GM19193 (cell line): ENCODE data around the gene SNCG.

Source experiments
- POLR2A ChIP-seq: IDR thresholded peaks from 4 replicates; pipeline ENCODE4 v1.6.1; 2011; ENCODE audit not compliant: insufficient read depth, insufficient read length; ENCODE audit errors: extremely low read depth

SNCG gene

DNA sequence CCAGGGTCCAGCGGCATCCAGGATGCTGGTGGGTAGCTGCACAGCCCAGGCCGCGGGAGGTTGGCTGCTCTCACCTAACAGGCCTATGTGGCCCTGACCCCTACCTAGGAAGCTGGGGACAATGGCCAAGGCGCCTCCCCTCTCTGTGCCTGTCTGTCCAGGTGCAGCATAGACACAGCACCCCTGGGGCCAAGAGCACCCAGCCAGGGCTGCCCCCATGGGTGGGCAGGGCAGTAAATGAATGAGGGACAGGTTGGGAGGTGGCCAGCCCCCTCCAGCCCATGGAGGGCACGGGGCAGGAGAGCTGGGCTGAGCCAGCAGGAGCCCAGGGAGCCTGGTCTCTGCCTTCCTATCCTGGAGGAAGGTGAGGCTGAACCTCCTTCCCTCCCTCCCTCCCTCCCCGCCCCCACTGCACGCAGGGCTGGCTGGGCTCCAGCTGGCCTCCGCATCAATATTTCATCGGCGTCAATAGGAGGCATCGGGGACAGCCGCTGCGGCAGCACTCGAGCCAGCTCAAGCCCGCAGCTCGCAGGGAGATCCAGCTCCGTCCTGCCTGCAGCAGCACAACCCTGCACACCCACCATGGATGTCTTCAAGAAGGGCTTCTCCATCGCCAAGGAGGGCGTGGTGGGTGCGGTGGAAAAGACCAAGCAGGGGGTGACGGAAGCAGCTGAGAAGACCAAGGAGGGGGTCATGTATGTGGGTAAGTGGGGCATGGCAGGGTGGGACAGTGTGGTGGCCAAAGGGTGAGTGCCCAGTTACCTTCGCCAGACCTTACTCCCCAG is at the start of gene SNCG:
TSS of gene SNCG (plus strand) at position 484 of the 785 bp plus-strand sequence. CDS start at position 583, 99 bp downstream.
- TF ChIP-seq POLR2A = no peak

DNA sequence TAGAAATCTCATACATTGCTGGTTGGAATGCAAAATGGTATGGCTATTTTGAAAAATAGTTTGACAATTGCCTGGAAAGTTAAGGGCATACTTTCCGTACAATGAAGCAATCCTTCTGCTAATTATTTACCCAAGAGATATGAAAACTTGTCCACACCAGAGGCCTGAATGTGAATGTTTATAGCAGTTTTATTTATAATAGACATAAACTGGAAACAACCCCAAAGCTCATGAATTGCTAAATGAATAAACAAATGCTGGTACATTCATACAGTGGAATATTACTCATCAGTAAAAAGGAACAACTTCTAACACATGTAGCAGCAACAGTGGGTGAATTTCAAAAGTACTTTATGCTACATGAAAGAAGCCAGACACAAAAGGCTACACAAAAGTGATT is 43.7 kb upstream of the SNCG start:
- TF ChIP-seq POLR2A = no peak

DNA sequence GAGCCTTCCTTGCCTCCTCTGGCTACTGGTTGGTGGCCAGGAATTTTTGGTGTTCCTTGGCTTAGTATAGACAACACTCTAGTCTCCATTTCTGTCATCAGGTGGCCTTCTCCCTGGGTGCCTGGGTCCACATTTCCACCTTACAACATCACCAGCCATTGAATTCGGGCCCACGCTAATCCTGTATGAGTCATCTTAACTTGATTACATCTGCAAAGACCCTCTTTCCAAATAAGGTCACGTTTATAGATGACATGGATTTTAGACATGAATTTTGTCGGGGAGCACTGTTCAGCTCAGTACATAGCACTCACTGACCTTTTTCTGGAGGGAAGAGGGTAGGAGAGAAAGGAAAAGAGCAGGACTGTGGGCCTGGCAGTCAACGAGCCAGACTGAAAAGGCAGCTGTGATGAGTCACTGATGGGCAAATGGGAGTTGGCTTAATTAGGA is 40.4 kb upstream of the SNCG start:
- no peak for TF ChIP-seq POLR2A

DNA sequence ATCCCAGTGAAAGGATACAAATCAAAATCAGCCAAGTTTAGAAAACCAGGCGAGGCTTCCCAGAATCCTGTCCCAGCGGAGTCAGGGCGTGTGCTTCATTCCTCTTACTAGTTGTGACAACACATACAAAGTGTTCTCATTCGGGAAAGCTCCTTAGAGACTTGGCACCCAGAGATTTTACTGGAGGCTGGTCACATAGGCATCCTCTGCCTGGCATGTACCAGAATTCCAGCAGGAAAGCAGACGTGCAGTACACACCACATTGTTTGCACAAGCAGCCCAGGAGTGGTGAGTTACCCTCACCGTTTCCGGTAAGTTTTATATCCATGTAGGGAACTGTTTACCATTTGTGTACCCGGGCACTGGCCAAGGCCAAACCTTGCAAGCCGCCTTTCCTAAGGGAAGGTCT is 35.8 kb upstream of the SNCG start:
- no peak for TF ChIP-seq POLR2A

DNA sequence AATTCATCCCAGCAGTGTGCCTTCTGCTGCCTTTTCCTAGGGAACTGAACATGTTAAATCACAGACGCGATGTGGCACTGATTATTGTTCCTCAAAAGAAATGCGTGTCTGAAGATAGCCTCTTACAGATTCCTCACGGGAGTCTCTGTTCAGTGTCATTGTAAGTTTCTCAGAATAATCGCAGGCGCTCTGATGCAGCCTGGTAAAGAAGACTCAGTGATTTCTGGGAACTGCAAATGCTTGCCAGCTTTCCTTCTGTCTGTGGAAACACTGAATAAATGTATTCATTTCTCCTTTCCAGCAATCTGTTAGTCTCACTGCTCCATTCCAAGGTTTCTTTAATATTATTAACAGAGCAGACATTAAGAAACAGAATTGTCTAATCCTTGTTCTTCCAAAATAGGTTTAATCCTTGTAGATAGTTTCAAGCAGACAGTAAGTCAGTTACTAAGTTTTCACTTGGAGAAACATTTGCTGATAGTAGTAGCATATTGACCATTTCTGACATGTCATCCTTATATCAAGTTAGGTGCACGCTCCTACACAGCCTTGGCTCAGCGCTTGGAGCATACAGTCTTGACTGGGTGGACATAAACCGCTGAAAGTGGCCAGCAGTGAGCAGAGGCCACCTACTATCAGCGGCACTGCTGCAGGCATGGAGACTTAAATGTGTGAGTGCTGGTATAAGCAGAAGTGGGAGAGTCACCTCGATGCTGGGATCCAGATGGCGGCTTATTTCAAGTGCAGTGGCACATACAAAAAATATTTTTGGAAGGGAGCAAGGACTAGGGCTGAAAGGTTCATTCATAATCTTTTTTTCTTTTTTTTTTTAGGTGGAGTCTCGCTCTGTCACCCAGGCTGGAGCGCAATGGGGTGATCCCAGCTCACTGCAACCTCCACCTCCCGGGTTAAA is 28.7 kb upstream of the SNCG start:
- no peak for TF ChIP-seq POLR2A

DNA sequence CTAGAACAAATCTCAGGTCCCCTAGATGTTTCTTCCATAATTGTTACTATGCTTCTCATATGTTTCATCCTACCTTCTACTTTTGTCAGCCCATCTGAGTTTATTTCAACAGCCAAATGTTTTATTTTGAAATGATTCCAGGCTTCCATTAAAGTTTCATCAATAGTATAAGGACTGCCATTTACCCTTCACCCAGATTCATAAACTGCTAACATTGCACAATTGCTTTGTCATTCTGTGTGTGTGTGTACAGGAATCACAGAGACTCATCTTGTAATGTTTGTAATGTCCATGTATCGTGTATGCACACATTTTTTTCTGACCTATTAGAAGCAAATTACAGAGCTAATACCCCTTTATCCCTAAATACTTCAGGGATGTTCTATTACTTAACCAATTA is 26.5 kb upstream of the SNCG start:
- TF ChIP-seq POLR2A = no peak

DNA sequence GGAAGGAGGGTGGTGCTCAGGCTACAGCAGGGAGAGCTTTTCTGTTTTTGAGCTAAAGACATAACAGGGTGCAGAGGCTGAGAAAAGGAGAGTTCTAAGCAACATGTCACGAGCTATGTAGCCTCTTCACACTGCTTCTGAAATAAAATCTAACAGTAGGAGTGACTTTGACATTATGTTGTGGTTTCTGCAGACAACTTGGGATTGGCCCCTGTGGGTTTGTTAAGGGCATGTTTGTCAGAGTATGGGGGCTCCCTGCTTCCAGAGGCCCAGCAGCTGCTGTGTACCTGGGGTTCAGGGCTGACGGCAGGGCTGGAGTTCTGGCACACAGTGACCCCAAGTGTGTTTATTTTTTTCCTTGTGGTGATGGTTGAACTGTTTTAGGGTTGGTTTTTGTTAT is 25.7 kb upstream of the SNCG start:
- no peak for TF ChIP-seq POLR2A

DNA sequence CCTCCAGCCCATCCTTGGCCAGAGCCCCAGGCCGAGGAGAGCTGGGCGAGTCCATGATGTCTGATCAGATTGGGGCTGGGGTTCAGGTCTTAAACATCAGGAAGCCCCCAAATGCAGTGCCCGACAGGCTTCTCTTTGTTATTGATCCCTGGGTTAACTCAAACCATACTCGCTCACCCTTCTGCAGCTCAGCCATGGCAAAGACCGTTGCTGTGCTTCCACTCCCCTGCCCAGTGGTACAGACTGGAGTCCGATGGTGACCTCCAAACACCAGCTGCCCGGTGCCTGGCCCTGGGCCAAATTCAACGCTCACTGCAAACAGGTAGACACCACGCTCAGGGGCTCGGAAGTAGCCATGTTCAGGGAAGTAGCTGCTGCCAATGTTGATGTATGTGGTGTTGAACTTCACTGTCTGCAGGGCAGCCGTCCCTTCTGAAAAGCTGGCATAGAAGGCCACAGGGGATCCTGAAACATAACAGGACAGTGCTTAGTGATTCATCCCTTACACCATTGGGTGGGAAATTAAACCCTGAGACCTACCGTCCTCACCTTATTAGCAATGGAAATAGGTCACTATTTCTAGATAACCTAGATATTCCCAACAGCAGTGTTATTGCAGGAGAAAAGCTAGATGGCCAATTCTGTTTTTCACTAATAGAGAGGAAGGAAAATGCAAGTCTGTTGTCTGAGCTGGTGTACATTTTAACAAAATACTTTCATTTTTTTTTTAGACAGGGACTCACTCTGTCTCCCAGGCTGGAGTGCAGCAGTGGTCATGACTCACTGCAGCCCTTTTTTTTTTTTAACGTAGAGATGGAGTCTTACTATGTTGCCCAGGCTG is 21.5 kb upstream of the SNCG start:
- no peak for TF ChIP-seq POLR2A

DNA sequence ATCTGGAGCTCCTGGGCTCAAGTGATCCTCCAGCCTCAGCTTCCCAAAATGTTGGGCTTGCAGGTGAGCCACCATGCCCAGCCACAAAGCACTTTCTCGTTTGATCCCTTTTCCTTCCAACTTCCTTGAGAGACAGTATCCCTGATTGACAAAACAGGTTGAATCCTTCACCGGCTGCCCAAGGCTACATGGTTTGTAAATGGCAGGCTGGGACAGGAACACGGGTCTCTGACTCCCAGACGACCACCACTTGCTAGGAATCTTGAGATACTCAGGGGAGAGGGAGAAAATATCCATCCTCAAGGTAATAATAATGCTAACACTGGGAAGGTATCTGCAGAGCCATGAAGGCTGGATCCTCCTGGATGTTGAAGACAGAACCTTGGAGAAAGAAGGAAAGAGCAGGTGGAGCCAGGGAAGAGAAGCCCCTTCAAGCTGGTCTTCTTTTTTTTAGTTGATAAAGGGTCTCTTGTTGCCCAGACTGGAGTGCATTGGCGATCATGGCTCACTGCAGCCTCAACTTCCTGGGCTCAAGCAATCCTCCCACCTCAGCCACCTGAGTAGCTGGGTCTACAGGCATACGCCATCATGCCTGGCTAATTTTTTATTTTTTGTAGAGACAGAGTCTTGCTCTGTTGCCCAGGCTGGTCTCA is 20.8 kb upstream of the SNCG start:
- TF ChIP-seq POLR2A = no peak

DNA sequence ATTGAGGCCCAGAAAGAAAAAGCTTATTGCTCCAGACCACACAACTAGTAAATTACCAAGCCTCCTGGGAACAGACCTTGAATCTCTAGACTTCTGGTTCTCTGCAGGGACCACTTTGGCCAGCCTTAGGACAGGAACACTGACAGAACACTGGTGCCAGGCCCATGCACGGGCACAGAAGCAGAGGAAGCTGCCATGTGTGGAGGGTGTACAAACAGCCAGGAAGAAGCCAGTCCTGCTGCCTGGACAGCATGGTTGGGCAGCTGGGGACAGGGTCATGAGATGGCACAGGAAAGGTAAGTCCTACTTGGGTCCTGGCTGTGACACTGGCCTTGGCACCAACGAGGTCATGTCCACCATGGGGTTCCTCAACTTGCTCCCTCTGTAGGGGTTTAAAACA is 20.1 kb upstream of the SNCG start:
- no peak for TF ChIP-seq POLR2A

DNA sequence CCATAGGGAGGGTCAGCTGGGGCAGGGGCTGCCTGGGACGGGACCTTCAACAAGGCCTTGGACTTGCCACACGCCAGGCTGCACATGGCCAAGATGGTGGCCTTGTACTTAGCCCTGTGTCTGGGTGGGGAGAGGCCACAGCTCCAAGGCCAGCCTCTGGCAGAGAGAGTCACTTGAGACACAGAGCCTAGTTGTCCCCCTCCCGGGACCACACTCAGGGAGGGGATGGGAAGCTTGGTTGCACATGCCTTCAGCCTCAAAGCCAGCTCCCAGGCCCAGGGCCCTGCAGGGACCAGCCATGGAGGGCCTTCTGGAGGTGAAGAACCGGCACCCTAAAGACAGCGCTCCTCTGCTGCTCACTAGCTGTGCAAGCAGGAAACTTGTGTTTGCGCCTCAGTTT is 17.7 kb upstream of the SNCG start:
- no peak for TF ChIP-seq POLR2A

DNA sequence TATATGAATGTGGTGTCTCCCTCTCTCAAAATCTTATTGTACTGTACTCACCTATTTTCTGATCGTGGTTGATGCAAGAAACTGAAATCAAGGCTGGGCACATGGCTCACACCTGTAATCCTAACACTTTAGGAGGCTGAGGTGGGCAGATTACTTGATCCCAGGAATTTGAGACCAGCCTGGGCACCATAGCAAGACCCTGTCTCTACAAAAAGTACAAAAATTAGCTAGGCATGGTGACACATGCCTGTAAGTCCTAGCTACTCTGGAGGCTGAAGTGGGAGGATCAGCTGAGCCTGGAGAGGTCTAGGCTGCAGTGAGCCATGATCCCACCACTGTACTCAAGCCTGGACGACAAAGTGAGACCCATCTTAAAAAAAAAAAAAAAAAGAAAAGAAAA is 17.0 kb upstream of the SNCG start:
- no peak for TF ChIP-seq POLR2A

DNA sequence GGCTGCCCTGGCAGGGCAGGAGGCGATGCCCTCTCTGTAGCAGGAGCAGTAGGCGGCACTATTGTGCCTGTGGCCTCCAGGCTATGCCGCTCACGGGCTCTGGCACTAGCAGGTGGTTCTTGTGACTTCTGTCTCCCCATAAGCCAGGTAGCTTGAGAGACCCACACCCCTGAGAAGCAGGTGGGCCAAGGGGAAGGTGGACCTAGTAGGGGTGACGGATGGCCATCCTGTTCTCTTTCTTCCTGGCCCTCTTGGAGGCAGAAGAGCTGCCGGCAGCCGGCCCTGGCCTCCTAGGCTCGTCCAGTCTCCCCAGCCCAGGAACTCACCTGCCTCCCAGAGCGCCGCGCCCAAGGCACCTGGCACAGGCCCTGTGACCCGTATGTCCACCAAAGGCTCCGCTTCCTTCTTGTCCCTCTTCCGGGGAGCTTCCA is 16.4 kb upstream of the SNCG start:
- no peak for TF ChIP-seq POLR2A

DNA sequence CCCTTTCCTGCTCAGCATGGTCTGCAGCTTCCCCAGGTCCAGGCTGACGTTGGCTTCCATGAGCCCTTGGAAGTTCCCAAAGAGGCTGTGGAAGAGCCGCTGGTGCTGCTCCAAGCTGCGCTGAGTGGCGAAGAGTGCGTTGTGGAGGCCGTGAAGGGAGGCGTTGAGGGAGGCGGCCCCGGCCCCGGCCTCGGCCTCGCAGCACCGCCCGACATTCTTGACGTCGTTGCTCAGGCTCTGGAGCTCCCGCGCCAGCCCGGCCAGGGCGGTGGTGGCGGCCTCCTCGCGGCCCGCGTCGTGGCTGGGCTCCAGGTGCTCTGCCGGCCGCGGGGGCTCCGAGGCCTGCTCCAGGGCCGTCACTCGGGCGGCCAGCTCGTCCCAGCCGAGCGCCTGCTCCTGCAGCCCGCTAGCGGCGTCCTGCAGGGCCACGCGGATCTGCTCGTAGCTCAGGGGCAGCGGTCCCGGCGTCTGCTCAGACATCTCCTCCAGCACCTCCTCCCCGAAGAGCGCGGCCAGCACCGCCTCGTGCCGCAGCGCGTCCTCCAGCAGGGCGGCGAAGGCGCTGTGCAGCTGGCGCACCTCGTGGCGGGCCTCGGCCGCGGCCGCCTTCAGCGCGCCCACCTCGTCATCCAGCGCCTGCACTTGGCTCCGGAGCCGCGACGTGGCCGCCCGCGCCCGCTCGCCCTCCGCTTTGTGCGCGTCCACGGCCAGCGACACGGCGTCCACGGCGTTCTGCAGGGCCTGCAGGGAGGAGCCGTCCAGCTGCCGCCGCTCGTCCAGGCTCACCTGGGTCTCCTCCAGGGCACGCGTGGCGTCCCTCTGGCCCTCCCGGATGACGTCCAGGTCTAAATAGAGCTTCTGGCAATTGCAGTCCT is 15.7 kb upstream of the SNCG start:
- TF ChIP-seq POLR2A = no peak

DNA sequence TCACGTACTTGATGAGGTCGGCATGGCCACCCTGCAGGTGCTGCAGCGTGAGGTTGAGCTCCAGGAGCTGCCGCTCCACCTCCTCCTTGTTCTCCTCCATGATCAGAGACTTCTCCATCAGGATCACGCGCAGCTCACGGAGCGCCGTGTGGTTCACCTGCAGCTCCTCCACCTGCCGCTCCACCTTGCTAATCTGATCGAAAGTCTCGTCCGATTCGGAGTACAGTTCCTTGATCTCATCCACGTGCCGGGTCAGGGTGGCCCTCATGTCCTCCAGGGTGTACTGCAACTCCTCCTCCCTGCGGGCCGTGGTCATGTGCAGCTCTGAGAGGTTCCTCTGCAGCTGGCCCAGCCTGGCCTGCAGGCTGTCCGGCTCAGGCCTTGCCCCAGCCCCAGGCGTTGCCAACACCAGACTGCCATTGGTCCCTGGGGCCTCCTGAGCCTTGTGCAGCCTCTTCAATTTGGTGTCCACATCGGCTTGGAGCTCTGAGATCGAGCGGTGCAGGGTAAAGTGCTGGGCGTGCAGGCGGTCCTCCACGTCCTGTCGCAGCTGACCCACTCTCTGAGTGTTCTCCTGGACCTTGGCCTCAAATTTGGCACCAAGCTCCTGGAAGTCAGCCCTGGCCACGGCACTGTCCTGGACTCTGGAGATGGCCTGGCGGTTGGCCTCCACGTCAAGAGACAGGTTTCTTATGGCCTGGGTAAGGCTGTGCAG is 14.9 kb upstream of the SNCG start:
- TF ChIP-seq POLR2A = no peak
